Sigmoid colon (tissue), 7 donors: ENCODE data around the gene ITGB5. TPM values are rescaled to one million over a fixed set of nuclear protein-coding genes. Genes with fewer than 3 reads are reported as not detected.
A peak's percentile ranks its signal among the peaks of the same experiment; 100 is the strongest.

Source experiments
- DNase-seq: peaks from one replicate; pipeline ENCODE4 v3.0.0-alpha.2; 2019
- H3K27ac ChIP-seq, 4 donors: fragments of 200-600 bp; sonication (generic); one replicate each; pipeline ENCODE4 v1.5.1; 2016 to 2019; ENCODE audit warnings: mild to moderate bottlenecking in 1 of 4
- H3K27me3 ChIP-seq, 3 donors: fragments of 200-600 bp; sonication (generic); one replicate each; pipeline ENCODE4 v1.5.1; 2019; ENCODE audit warnings: mild to moderate bottlenecking in 1 of 3
- H3K36me3 ChIP-seq, 4 donors: fragments of 200-600 bp; sonication (generic); one replicate each; pipeline ENCODE4 v1.5.1; 2016 to 2019
- H3K4me1 ChIP-seq, 4 donors: fragments of 200-600 bp; sonication (generic); one replicate each; pipeline ENCODE4 v1.5.1; 2017 to 2019
- H3K4me3 ChIP-seq, 4 donors: fragments of 200-600 bp; sonication (generic); one replicate each; pipeline ENCODE4 v1.5.1; 2017 to 2019; ENCODE audit warnings: mild to moderate bottlenecking in 2 of 4, moderate library complexity in 1 of 4
- H3K9me3 ChIP-seq, 4 donors: fragments of 200-600 bp in 3 of 4; sonication (generic) in 3 of 4; one replicate each; pipeline versions ENCODE4 v1.5.1 to v1.6.1; 2013 to 2019
- EP300 ChIP-seq, 4 donors: sonication (generic); formaldehyde crosslinking; IDR thresholded peaks; one replicate each; pipeline ENCODE4 v1.6.1; 2017; ENCODE audit warnings: antibody characterized with exemption in 4 of 4
- POLR2A ChIP-seq, 2 donors: fragments of 450-650 bp; IDR thresholded peaks; one replicate each; pipeline ENCODE4 v1.6.1; 2016; ENCODE audit warnings: antibody characterized with exemption in 2 of 2, mild to moderate bottlenecking in 2 of 2, moderate library complexity in 2 of 2
- POLR2AphosphoS5 ChIP-seq, 4 donors: sonication (generic); formaldehyde crosslinking; IDR thresholded peaks; one replicate each; pipeline ENCODE4 v1.6.1; 2017; ENCODE audit warnings: antibody characterized with exemption in 4 of 4
- WGBS, 2 donors: extraction: QIAGEN DNeasy Blood & Tissue Kit; methylation state at CpG; one replicate each; pipeline ENCODE4 v1.1.7; 2013; 5-methylcytosine and 5-hydroxymethylcytosine counted together
- intact Hi-C: fragments of 100-400 bp; cut with DNase I; formaldehyde crosslinking; loops from one replicate; pipeline ENCODE4 v1.15.1; 2023
- polyA plus RNA-seq, 3 donors: library from polyadenylated mRNA; stranded (reverse); fragments of 200-250 nt; gene quantifications; one replicate each; pipeline ENCODE4 v1.2.3, GENCODE V29; 2013
- total RNA-seq, 4 donors: library from RNA; depleted of rRNA; stranded (reverse); fragments of >200 nt; gene quantifications; one replicate each; pipeline ENCODE4 v1.1.0, GENCODE V29; 2016
- TF ChIP-seq, protein P1 (sequence below), 4 experiments: fragments of 450-650 bp in 3 of 4; fragments of 200-600 bp in 1 of 4; IDR thresholded peaks; one replicate each; pipeline ENCODE4 v1.5.1; 2016 to 2019; ENCODE audit warnings: antibody characterized with exemption in 4 of 4, mild to moderate bottlenecking in 3 of 4, moderate library complexity in 2 of 4
- donor health status: healthy with polysubstance abuse.
- donor health status: Bipolar disorder and iron deficiency.
- donor health status: healthy.

The ITGB5 gene
- total and polyA plus RNA-seq, 7 donors: 15.0 to 203 (median 89.2) TPM

DNA sequence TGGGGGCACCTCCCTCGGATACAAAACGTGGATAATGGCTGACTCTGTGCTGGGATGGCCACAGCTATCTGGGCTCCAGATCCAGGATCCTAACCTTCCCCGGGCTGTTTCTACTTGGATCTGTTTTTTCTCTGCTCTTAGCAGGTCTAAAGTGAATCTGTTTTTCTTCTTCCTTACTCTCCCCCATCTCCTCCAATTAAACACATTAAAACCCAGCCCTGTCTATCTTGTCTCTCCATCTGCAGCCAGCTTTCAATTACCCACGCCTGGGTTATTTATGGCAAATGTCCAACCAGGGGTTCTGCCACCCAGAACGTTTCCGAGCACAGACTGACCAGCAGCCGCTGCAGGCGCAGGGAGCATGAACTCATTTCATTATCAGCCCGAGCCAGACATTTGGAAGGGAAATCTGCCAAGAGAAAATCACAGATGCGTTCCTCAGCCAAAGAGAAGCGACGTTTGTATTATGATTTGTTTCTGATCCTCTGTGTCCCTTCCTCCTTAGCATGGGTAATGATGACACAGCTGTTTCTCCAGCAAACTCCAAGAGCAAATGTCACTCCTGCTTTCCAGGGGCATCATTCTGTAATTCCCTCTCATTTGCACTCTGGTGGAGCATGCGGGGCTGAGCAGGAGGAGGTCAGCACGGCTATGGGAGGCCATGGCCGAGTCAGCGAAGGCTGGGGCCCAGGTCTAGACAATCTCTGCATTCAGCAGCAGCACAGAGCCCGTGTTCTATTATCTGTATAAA is 114.9 kb downstream of the ITGB5 start:
- intact Hi-C loops: no loop called here
- peaks cover 0 to 19% (median 13%) of the 10 kb centered on the region in 4 donors for H3K36me3 ChIP-seq
- peak overlapping the region in 2 of 4 donors; percentile 1 to 4 for H3K4me3 ChIP-seq
- DNase-seq: no peak
- peak overlapping the region; percentile 45 to 89 (median 79) for H3K27ac ChIP-seq
- H3K27me3 ChIP-seq: no peaks in the 10 kb centered on the region
- TF ChIP-seq, protein P1, sequence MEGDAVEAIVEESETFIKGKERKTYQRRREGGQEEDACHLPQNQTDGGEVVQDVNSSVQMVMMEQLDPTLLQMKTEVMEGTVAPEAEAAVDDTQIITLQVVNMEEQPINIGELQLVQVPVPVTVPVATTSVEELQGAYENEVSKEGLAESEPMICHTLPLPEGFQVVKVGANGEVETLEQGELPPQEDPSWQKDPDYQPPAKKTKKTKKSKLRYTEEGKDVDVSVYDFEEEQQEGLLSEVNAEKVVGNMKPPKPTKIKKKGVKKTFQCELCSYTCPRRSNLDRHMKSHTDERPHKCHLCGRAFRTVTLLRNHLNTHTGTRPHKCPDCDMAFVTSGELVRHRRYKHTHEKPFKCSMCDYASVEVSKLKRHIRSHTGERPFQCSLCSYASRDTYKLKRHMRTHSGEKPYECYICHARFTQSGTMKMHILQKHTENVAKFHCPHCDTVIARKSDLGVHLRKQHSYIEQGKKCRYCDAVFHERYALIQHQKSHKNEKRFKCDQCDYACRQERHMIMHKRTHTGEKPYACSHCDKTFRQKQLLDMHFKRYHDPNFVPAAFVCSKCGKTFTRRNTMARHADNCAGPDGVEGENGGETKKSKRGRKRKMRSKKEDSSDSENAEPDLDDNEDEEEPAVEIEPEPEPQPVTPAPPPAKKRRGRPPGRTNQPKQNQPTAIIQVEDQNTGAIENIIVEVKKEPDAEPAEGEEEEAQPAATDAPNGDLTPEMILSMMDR (IDR thresholded peaks at IDR 0.05): no peak
- TF ChIP-seq POLR2A (IDR thresholded peaks at IDR 0.05) (no peak), EP300 (IDR thresholded peaks at IDR 0.05) (peak in 1 of 4 donors; percentile 34), POLR2AphosphoS5 (IDR thresholded peaks at IDR 0.05) (peak; percentile 21 to 81 (median 71))
- 46 to 75% methylated on average over 17 of the region's 17 CpGs for WGBS, 2 donors
- no peaks in the 10 kb centered on the region for H3K9me3 ChIP-seq
- H3K4me1 ChIP-seq: peaks cover 0 to 79% (median 67%) of the 10 kb centered on the region in 4 donors

DNA sequence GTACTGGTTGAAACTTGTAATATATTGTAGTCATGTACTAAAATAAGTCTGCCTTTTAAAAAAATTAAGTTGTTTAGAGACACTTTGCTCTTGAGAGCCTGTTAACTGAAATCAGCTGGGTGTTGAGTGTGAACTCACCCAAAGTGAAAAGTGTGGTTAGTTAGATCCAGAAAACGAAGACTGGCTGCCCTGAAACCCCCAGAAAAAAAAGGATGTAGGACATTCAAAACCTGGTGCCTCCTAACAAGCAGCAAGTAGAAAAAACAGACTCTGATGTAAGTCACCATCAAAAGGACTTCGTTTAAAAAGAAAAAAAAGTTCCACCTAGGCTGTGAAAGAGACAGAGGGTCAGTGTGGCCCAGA is 116.1 kb downstream of the ITGB5 start:
- TF ChIP-seq, protein P1 (IDR thresholded peaks at IDR 0.05): no peak
- TF ChIP-seq POLR2AphosphoS5 (IDR thresholded peaks at IDR 0.05) (no peak), POLR2A (IDR thresholded peaks at IDR 0.05) (no peak), EP300 (IDR thresholded peaks at IDR 0.05) (no peak)
- WGBS, 2 donors: 72 to 81% methylated on average over 2 of the region's 2 CpGs
- peaks cover 0 to 67% (median 61%) of the 10 kb centered on the region in 4 donors for H3K4me1 ChIP-seq
- H3K27me3 ChIP-seq: no peaks in the 10 kb centered on the region
- no peaks in the 10 kb centered on the region for H3K9me3 ChIP-seq
- peak overlapping the region; percentile 45 to 89 (median 79) for H3K27ac ChIP-seq
- H3K36me3 ChIP-seq: peaks cover 3 to 31% (median 25%) of the 10 kb centered on the region in 4 donors
- no peak overlapping the region for H3K4me3 ChIP-seq
- intact Hi-C loops: loop anchor here (2.0 kb wide), 1 partner anchor 116 kb away; the partner anchor contains the start of gene ITGB5
- DNase-seq: no peak

DNA sequence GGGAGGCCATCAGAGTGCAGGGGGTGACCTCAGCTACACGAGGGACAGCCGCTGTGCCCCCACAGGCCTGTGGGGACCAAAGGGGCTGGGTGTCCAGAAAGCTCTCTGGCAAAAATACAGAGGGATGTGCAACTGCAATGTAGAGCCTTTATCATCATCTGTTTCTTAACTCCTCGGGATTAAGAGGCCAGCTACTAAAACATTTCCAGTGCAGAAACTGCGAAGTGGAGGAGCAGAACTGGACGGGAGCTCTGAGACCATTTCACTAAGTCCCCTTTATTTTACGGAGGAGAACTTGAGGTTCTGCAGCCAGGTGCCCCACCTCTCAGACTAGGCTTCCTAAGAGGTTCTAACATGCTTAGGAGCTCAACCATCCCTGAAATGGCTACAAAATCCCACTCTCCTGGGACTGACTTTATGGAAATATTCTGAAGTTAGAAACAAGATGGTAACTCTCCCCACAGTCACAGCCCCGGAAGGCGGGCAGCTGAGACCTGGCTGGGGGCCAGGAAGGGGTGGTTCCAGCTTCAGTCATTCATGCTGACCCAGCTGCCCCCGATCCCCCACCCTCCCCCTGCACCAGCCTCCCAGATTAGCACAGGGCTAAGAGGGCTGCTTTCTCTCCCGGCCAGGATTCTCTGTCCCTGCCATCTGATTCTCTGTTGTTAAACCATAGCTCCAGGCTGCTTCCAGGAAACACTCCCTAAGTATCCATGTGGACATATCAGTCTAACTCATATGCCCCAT is 116.7 kb downstream of the ITGB5 start:
- Histone ChIP-seq H3K4me3 (no peak overlapping the region), H3K9me3 (no peaks in the 10 kb centered on the region), H3K36me3 (peaks cover 3 to 36% (median 28%) of the 10 kb centered on the region in 4 donors), H3K27me3 (no peaks in the 10 kb centered on the region), H3K27ac (peak overlapping the region in 3 of 4 donors; percentile 75 to 89 (median 83)), H3K4me1 (peaks cover 0 to 62% (median 56%) of the 10 kb centered on the region in 4 donors)
- DNase-seq: no peak
- WGBS, 2 donors: 78 to 82% methylated on average over 10 of the region's 10 CpGs
- TF ChIP-seq POLR2AphosphoS5 (IDR thresholded peaks at IDR 0.05) (peak in 2 of 4 donors; percentile 5 to 13), EP300 (IDR thresholded peaks at IDR 0.05) (no peak)
- intact Hi-C loops: loop anchor here (2.0 kb wide), 1 partner anchor 116 kb away; the partner anchor contains the start of gene ITGB5

DNA sequence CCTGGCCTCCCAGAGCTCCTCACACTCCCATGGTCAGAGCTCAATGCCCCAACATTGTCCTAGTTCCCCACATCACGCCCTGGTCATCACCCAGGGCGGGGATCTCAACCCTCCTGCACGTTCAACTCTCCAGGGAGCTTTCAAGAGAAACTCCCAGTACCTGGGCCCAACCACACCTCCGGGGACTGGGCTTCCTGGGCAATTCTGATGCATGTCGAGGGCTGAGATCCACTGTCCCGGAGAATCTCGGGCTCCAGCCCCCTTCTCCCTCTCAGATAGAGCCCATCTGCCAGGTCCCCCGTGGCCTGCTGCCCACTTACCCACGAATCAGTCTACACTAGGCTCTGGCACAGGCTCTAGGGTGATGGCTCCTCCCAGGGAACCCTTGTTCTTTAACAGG is 117.7 kb downstream of the ITGB5 start:
- Histone ChIP-seq H3K27me3 (no peaks in the 10 kb centered on the region), H3K36me3 (peaks cover 3 to 47% (median 37%) of the 10 kb centered on the region in 4 donors), H3K27ac (peak overlapping the region in 2 of 4 donors; percentile 83 to 89), H3K9me3 (no peaks in the 10 kb centered on the region), H3K4me3 (no peak overlapping the region), H3K4me1 (peaks cover 0 to 53% (median 47%) of the 10 kb centered on the region in 4 donors)
- 84 to 86% methylated on average over 9 of the region's 9 CpGs for WGBS, 2 donors
- no peak for DNase-seq
- TF ChIP-seq POLR2AphosphoS5 (IDR thresholded peaks at IDR 0.05) (no peak), EP300 (IDR thresholded peaks at IDR 0.05) (no peak), POLR2A (IDR thresholded peaks at IDR 0.05) (no peak)
- TF ChIP-seq, protein P1 (IDR thresholded peaks at IDR 0.05): no peak
- intact Hi-C loops: no loop called here

DNA sequence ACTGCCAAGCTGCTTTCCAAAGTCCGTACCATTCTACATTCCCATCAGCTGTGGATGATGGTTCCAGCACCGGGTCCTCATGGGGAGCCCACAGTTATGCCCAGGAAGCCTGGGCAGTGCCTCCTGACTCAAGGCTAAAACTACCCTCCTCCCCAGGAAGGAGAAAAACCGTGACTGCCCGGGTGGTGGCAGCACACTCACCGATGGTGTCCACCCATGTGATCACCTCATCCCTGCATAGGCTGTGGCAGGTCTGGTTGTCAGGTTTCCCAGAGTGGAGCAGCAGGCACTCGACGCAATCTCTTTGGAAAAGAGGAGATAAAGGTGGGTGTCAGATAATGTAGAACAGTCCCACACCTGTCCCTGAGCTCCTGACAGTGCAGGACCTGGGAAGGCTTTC is 118.4 kb downstream of the ITGB5 start:
- H3K36me3 ChIP-seq: peaks cover 3 to 53% (median 44%) of the 10 kb centered on the region in 4 donors
- DNase-seq: no peak
- peak overlapping the region in 1 of 4 donors; percentile 89 for H3K27ac ChIP-seq
- TF ChIP-seq POLR2AphosphoS5 (IDR thresholded peaks at IDR 0.05): no peak
- TF ChIP-seq, protein P1 (IDR thresholded peaks at IDR 0.05): no peak
- TF ChIP-seq POLR2A (IDR thresholded peaks at IDR 0.05): no peak
- no peak for TF ChIP-seq EP300 (IDR thresholded peaks at IDR 0.05)
- peaks cover 0 to 46% (median 41%) of the 10 kb centered on the region in 4 donors for H3K4me1 ChIP-seq
- WGBS, 2 donors: 64 to 76% methylated on average over 7 of the region's 7 CpGs
- H3K27me3 ChIP-seq: no peaks in the 10 kb centered on the region
- H3K4me3 ChIP-seq: no peak overlapping the region
- H3K9me3 ChIP-seq: no peaks in the 10 kb centered on the region
- intact Hi-C loops: no loop called here
